ENCODE data around the gene KIAA0825.

GRCh38 chr5:94267350-94267899 lies 351.0 kb downstream of the KIAA0825 start:
- TF ChIP-seq CTCF (IDR thresholded peaks at IDR 0.05) = no peak
- TF ChIP-seq POLR2A (IDR thresholded peaks at IDR 0.05) = no peak
